Muscle layer of duodenum (tissue), 2 donors: ENCODE results near the gene WWOX.

Experiments used
- H3K27ac ChIP-seq: one replicate; pipeline ENCODE4 v1.7.0; 2013; ENCODE audit warnings: mild to moderate bottlenecking, low read length
- H3K27me3 ChIP-seq: one replicate; pipeline ENCODE4 v1.7.0; 2013; ENCODE audit warnings: low read depth, mild to moderate bottlenecking, control low read depth, low read length
- H3K36me3 ChIP-seq, 2 donors: one replicate each; pipeline ENCODE4 v1.7.0; 2013; ENCODE audit warnings: low read length in 2 of 2, control low read depth in 1 of 2, mild to moderate bottlenecking in 1 of 2; ENCODE audit not compliant: insufficient read depth in 2 of 2, control insufficient read depth in 1 of 2
- H3K4me1 ChIP-seq, 2 donors: one replicate each; pipeline ENCODE4 v1.7.0; 2013; ENCODE audit warnings: low read length in 2 of 2, mild to moderate bottlenecking in 2 of 2, control low read depth in 1 of 2, moderate library complexity in 1 of 2; ENCODE audit not compliant: insufficient read depth in 2 of 2, control insufficient read depth in 1 of 2
- H3K4me3 ChIP-seq, 2 donors: one replicate each; pipeline ENCODE4 v1.7.0; 2013; ENCODE audit warnings: low read length in 2 of 2, low read depth in 1 of 2, mild to moderate bottlenecking in 1 of 2
- H3K9me3 ChIP-seq, 2 donors: one replicate each; pipeline ENCODE4 v1.7.0; 2013; ENCODE audit warnings: low read length in 2 of 2, control low read depth in 1 of 2, mild to moderate bottlenecking in 1 of 2; ENCODE audit not compliant: control insufficient read depth in 1 of 2
- donor health status: healthy.

Gene WWOX

GRCh38 chr16:78789561-78789960, 690.1 kb downstream of the WWOX start:
- Histone ChIP-seq H3K4me3 (no peak overlapping the region), H3K4me1 (no peaks in the 10 kb centered on the region), H3K27ac (no peak overlapping the region), H3K36me3 (no peaks in the 10 kb centered on the region), H3K27me3 (no peaks in the 10 kb centered on the region), H3K9me3 (no peaks in the 10 kb centered on the region)

GRCh38 chr16:78791011-78791410, 691.6 kb downstream of the WWOX start:
- H3K4me3 ChIP-seq, result no peak overlapping the region
- no peaks in the 10 kb centered on the region for H3K4me1 ChIP-seq
- H3K27me3 ChIP-seq, result no peaks in the 10 kb centered on the region
- H3K9me3 ChIP-seq, result no peaks in the 10 kb centered on the region
- H3K36me3 ChIP-seq, result no peaks in the 10 kb centered on the region
- no peak overlapping the region for H3K27ac ChIP-seq

GRCh38 chr16:78791926-78792325, 692.5 kb downstream of the WWOX start:
- H3K4me1 ChIP-seq, result no peaks in the 10 kb centered on the region
- H3K36me3 ChIP-seq, result no peaks in the 10 kb centered on the region
- H3K9me3 ChIP-seq, result no peaks in the 10 kb centered on the region
- no peaks in the 10 kb centered on the region for H3K27me3 ChIP-seq
- H3K27ac ChIP-seq, result no peak overlapping the region
- no peak overlapping the region for H3K4me3 ChIP-seq

DNA sequence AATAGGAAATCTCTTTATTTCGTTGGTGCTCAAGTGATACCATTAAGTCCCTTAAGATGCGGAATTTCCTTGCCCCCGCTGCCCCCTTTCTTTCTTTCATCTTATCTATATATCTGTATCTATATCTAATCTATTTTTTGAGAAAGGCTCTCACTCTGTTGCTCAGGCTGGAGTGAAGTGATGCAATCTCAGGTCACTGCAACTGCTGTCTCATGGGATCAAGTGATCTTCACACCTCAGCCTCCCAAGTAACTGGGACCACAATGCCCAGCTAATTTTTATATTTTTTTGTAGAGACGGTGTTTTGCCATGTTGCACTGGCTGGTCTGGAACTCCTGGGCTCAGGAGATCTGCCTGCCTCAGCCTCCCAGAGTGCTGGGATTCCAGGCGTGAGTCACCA, 693.5 kb downstream of the WWOX start:
- no peaks in the 10 kb centered on the region for H3K4me1 ChIP-seq

GRCh38 chr16:78794581-78795250, 695.3 kb downstream of the WWOX start:
- H3K27me3 ChIP-seq, result no peaks in the 10 kb centered on the region
- H3K4me1 ChIP-seq, result no peaks in the 10 kb centered on the region
- H3K4me3 ChIP-seq, result no peak overlapping the region
- no peaks in the 10 kb centered on the region for H3K36me3 ChIP-seq
- no peaks in the 10 kb centered on the region for H3K9me3 ChIP-seq
- H3K27ac ChIP-seq, result no peak overlapping the region

More for the DNA sequence above, 693.5 kb downstream of the WWOX start:
- Histone ChIP-seq H3K9me3 (no peaks in the 10 kb centered on the region), H3K4me3 (no peak overlapping the region), H3K36me3 (no peaks in the 10 kb centered on the region), H3K27me3 (no peaks in the 10 kb centered on the region), H3K27ac (no peak overlapping the region)

- no peak overlapping the region for H3K4me3 ChIP-seq
- no peaks in the 10 kb centered on the region for H3K36me3 ChIP-seq
- H3K27me3 ChIP-seq, result no peaks in the 10 kb centered on the region
- H3K27ac ChIP-seq, result no peak overlapping the region
- H3K9me3 ChIP-seq, result no peaks in the 10 kb centered on the region
- H3K4me1 ChIP-seq, result no peaks in the 10 kb centered on the region
These were observed 696.0 kb downstream of the WWOX start for GRCh38 chr16:78795433-78795832.

- Histone ChIP-seq H3K4me3 (no peak overlapping the region), H3K27me3 (no peaks in the 10 kb centered on the region), H3K36me3 (no peaks in the 10 kb centered on the region), H3K9me3 (no peaks in the 10 kb centered on the region), H3K4me1 (no peaks in the 10 kb centered on the region), H3K27ac (no peak overlapping the region)
These were observed 696.9 kb downstream of the WWOX start for GRCh38 chr16:78796221-78796866.

DNA sequence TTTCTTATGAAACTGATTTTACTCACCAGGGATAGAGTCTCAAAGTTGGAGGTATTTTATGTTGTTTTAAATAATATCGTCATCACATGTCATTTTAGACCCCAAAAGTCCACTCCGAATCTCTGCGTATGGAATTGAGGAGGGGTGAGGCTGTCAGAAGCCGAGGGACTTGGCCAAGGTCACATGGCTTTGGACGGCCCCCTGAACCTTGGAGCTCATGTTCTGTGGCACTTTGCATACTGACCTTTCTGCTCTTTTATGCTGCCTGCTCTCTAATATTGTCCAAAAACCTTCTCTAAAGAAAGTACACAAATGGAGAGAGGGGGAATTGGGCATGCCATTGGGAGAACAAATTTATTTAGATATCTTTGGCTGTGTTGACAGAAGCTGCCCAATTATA, 700.0 kb downstream of the WWOX start:
- H3K9me3 ChIP-seq, result no peaks in the 10 kb centered on the region
- no peak overlapping the region for H3K4me3 ChIP-seq

GRCh38 chr16:78800523-78800922, 701.1 kb downstream of the WWOX start:
- no peaks in the 10 kb centered on the region for H3K27me3 ChIP-seq
- no peaks in the 10 kb centered on the region for H3K9me3 ChIP-seq
- no peak overlapping the region for H3K4me3 ChIP-seq
- H3K27ac ChIP-seq, result no peak overlapping the region
- no peaks in the 10 kb centered on the region for H3K36me3 ChIP-seq
- H3K4me1 ChIP-seq, result no peaks in the 10 kb centered on the region

More for the DNA sequence above, 700.0 kb downstream of the WWOX start:
- no peak overlapping the region for H3K27ac ChIP-seq
- no peaks in the 10 kb centered on the region for H3K4me1 ChIP-seq
- H3K27me3 ChIP-seq, result no peaks in the 10 kb centered on the region
- no peaks in the 10 kb centered on the region for H3K36me3 ChIP-seq

DNA sequence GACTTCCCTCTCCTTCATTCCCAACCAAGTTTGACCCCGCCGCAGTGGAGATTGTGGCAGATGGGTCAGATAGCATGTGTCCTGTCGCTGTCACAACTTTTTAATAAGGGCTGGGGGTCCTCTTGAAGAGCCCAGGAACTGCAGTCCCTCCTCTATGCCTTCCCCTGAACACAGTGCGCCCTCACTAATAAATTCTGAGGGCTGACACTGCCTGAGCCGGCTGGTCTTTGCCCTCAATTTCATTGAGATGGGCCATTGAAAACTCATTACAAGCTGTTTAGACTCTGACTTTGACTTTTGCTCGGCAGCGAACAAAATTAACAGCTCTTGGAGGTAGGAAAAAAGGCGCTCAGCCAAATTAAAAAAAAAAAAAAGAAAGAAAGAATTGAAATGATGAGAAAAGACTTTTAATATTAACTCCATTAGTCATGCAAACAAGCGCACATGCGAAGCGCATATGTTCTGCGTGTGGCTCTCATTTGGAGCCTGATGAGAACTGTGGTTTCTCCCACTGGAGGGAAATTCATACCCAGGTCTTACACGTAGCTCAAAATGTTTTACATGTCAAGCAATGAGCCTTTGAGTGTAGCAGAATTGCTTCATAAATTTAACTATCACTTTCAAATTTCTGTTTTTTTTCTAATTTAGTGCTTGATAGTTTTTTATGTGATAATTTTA, 704.7 kb downstream of the WWOX start:
- Histone ChIP-seq H3K4me3 (no peak overlapping the region), H3K36me3 (no peaks in the 10 kb centered on the region), H3K27ac (no peak overlapping the region), H3K27me3 (no peaks in the 10 kb centered on the region), H3K4me1 (no peaks in the 10 kb centered on the region), H3K9me3 (peaks cover 0 to 5% of the 10 kb centered on the region in 2 donors)

DNA sequence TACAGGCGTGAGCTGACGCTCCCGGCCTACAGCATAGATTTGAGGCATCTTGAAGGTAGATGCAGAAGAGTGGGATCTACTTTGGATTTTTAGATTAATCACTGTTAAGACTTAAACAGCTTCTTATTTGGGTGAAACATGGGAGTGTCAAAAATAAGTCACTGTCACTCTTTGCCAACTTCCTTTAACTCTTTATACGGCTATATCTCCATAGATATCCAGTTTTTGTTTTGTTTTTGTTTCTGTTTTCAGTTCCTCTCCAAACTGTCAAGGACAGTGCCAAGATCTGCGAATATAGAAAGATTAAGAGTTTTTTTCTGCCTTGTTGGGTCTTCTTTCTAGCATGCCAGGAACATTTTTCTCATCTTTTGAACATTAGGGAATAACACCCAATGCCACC, 706.1 kb downstream of the WWOX start:
- H3K27ac ChIP-seq, result no peak overlapping the region
- H3K4me3 ChIP-seq, result no peak overlapping the region
- no peaks in the 10 kb centered on the region for H3K27me3 ChIP-seq
- H3K36me3 ChIP-seq, result no peaks in the 10 kb centered on the region
- H3K4me1 ChIP-seq, result no peaks in the 10 kb centered on the region
- H3K9me3 ChIP-seq, result peaks cover 0 to 5% of the 10 kb centered on the region in 2 donors
